GM19025 (cell line): ENCODE data around the gene DISP3.

ENCODE experiments used
- ATAC-seq: cut with Tn5 transposase; IDR thresholded peaks from one replicate; pipeline ENCODE4 v1.9.1; 2021; ENCODE audit warnings: mild to moderate bottlenecking, low read depth, moderate library complexity; ENCODE audit not compliant: unreplicated experiment

Gene DISP3

GRCh38 chr1:11526071-11526895, 47.3 kb downstream of the DISP3 start:
- no peak for ATAC-seq

GRCh38 chr1:11527541-11528452, 48.8 kb downstream of the DISP3 start:
- no peak for ATAC-seq

GRCh38 chr1:11528611-11529261, 49.8 kb downstream of the DISP3 start:
- ATAC-seq: no peak

- no peak for ATAC-seq
Observed at GRCh38 chr1:11529330-11529729, 50.4 kb downstream of the DISP3 start.

- no peak for ATAC-seq
Observed at GRCh38 chr1:11529763-11530730, 51.1 kb downstream of the DISP3 start.

- ATAC-seq: no peak
Observed at GRCh38 chr1:11530731-11531311, 51.9 kb downstream of the DISP3 start.

GRCh38 chr1:11531314-11531870, 52.4 kb downstream of the DISP3 start:
- ATAC-seq: no peak

GRCh38 chr1:11531943-11532342, 53.0 kb downstream of the DISP3 start:
- ATAC-seq: no peak

GRCh38 chr1:11533790-11534787, 55.1 kb downstream of the DISP3 start:
- ATAC-seq: no peak

GRCh38 chr1:11534846-11535245, 55.9 kb downstream of the DISP3 start:
- ATAC-seq: no peak

GRCh38 chr1:11535316-11535715, 56.4 kb downstream of the DISP3 start:
- no peak for ATAC-seq

- ATAC-seq: no peak
Observed at GRCh38 chr1:11535761-11536572, 57.0 kb downstream of the DISP3 start.

- no peak for ATAC-seq
Observed at GRCh38 chr1:11536573-11537379, 57.8 kb downstream of the DISP3 start.

- ATAC-seq: no peak
Observed at GRCh38 chr1:11537380-11537764, 58.4 kb downstream of the DISP3 start.

- no peak for ATAC-seq
Observed at GRCh38 chr1:11537854-11538591, 59.1 kb downstream of the DISP3 start.

- ATAC-seq: no peak
Observed at GRCh38 chr1:11538886-11539285, 59.9 kb downstream of the DISP3 start.
